Uterus (tissue), 4 donors: ENCODE measurements around the gene GIMAP8. TPM values are rescaled to one million over a fixed set of nuclear protein-coding genes. Genes with fewer than 3 reads are reported as not detected.

Experiments used
- DNase-seq, 2 donors: peaks; one replicate each; pipeline ENCODE4 v3.0.0-alpha.2; 2019 to 2020
- H3K27ac ChIP-seq, 2 donors: fragments of 200-600 bp; sonication (generic); 1 replicate in 1 of 2; 2 replicates in 1 of 2; pipeline ENCODE4 v1.5.1; 2016 to 2018
- H3K27me3 ChIP-seq, 2 donors: fragments of 200-600 bp; sonication (generic); one replicate each; pipeline ENCODE4 v1.5.1; 2018 to 2019; ENCODE audit warnings: control low read depth in 1 of 2
- H3K36me3 ChIP-seq, 2 donors: fragments of 200-600 bp; sonication (generic); one replicate each; pipeline ENCODE4 v1.5.1; 2019; ENCODE audit warnings: control low read depth in 1 of 2
- H3K4me1 ChIP-seq, 2 donors: fragments of 200-600 bp; sonication (generic); one replicate each; pipeline ENCODE4 v1.5.1; 2018 to 2019; ENCODE audit warnings: control low read depth in 1 of 2
- H3K4me3 ChIP-seq, 2 donors: fragments of 200-600 bp; sonication (generic); 1 replicate in 1 of 2; 2 replicates in 1 of 2; pipeline ENCODE4 v1.5.1; 2018 to 2019; ENCODE audit warnings: mild to moderate bottlenecking in 1 of 2
- H3K9me3 ChIP-seq, 2 donors: fragments of 200-600 bp; sonication (generic); one replicate each; pipeline ENCODE4 v1.5.1; 2019; ENCODE audit warnings: control low read depth in 1 of 2
- POLR2A ChIP-seq, 2 donors: fragments of 450-650 bp; IDR thresholded peaks; one replicate each; pipeline ENCODE4 v1.6.1; 2016; ENCODE audit warnings: antibody characterized with exemption in 2 of 2, mild to moderate bottlenecking in 1 of 2, moderate library complexity in 1 of 2
- intact Hi-C: fragments of 100-400 bp; cut with DNase I; formaldehyde crosslinking; loops from one replicate; pipeline ENCODE4 v1.15.1; 2023; ENCODE audit warnings: low total_unique reads
- total RNA-seq, 4 donors: library from RNA; depleted of rRNA in 3 of 4; stranded (reverse); fragments of >200 nt in 3 of 4; gene quantifications; one replicate each; pipeline versions ENCODE4 v1.1.0 to v1.2.4, GENCODE V29; 2014 to 2023
- TF ChIP-seq, protein P1 (sequence below), 4 experiments: fragments of 200-600 bp in 2 of 4; fragments of 450-650 bp in 2 of 4; sonication (generic) in 2 of 4; IDR thresholded peaks; one replicate each; pipeline ENCODE4 v1.5.1; 2016 to 2019; ENCODE audit warnings: antibody characterized with exemption in 4 of 4, mild to moderate bottlenecking in 2 of 4, moderate library complexity in 1 of 4
- donor health status: DM: yes; HTN: yes; CAD: no.

Gene GIMAP8
- 10 to 100 TPM; 16.7 to 47.7 (median 25.6) TPM for total RNA-seq

- intact Hi-C loops: no loop called here
These were observed at the start of gene GIMAP8 for GRCh38 chr7:150450491-150451001. Gene GIMAP8 (plus strand): TSS chr7:150450630. CDS start chr7:150466699, 16,069 bp downstream.

DNA sequence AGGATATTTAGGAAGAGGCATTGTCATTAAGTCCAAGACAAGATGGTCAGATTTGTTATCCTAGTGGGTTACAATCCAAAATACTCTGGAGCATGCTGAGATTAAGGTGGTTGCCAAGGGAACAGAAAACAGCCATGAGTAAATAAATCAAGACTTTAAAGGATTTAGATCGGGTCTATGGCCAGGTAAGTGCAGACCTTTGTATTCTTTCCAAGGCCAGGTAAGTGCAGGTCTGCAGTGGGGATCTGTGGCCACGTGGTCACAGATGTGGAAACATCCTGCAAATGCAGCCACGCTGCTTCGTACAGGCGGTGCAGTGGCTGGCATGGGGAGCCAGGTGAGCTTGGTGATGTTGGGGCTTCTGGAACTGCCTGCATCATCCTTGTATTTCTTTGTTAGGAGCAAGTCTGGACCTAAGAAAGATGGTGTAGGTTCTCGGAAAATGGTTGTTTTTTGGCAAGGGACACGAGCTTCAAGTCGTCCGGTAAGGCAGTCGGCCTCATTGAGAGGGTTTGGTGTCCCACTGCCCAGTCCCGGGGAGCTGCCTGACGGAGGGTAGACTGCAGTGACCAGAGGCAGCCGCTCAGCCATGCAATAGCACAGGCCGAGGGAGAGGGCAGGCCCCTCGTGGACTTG lies 49.5 kb upstream of the GIMAP8 start:
- no peak for DNase-seq
- Histone ChIP-seq H3K4me1 (peaks cover 4 to 8% of the 10 kb centered on the region in 2 donors), H3K27ac (no peak overlapping the region), H3K4me3 (no peak overlapping the region), H3K27me3 (no peaks in the 10 kb centered on the region), H3K9me3 (no peaks in the 10 kb centered on the region), H3K36me3 (no peaks in the 10 kb centered on the region)
- TF ChIP-seq, protein P1, sequence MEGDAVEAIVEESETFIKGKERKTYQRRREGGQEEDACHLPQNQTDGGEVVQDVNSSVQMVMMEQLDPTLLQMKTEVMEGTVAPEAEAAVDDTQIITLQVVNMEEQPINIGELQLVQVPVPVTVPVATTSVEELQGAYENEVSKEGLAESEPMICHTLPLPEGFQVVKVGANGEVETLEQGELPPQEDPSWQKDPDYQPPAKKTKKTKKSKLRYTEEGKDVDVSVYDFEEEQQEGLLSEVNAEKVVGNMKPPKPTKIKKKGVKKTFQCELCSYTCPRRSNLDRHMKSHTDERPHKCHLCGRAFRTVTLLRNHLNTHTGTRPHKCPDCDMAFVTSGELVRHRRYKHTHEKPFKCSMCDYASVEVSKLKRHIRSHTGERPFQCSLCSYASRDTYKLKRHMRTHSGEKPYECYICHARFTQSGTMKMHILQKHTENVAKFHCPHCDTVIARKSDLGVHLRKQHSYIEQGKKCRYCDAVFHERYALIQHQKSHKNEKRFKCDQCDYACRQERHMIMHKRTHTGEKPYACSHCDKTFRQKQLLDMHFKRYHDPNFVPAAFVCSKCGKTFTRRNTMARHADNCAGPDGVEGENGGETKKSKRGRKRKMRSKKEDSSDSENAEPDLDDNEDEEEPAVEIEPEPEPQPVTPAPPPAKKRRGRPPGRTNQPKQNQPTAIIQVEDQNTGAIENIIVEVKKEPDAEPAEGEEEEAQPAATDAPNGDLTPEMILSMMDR (IDR thresholded peaks at IDR 0.05): no peak
- TF ChIP-seq POLR2A (IDR thresholded peaks at IDR 0.05): no peak
- intact Hi-C loops: no loop called here

More at GRCh38 chr7:150450491-150451001, at the start of gene GIMAP8:
- Histone ChIP-seq H3K4me1 (no peaks in the 10 kb centered on the region), H3K27ac (peak within 1 kb of the TSS; percentile 65 to 72), H3K27me3 (no peaks in the 10 kb centered on the region), H3K36me3 (no peaks in the 10 kb centered on the region), H3K9me3 (no peaks in the 10 kb centered on the region), H3K4me3 (peak within 1 kb of the TSS; percentile 20 to 36)
- TF ChIP-seq, protein P1 (IDR thresholded peaks at IDR 0.05): no peak
- TF ChIP-seq POLR2A (IDR thresholded peaks at IDR 0.05): no peak
- peak in 1 of 2 donors; percentile 53 for DNase-seq

GRCh38 chr7:150401424-150401790 lies 49.0 kb upstream of the GIMAP8 start:
- TF ChIP-seq, protein P1 (IDR thresholded peaks at IDR 0.05): no peak
- TF ChIP-seq POLR2A (IDR thresholded peaks at IDR 0.05): no peak
- no peaks in the 10 kb centered on the region for H3K36me3 ChIP-seq
- H3K27ac ChIP-seq: no peak overlapping the region
- intact Hi-C loops: no loop called here
- no peaks in the 10 kb centered on the region for H3K27me3 ChIP-seq
- H3K4me1 ChIP-seq: peaks cover 8% of the 10 kb centered on the region in 2 donors
- DNase-seq: no peak
- H3K4me3 ChIP-seq: no peak overlapping the region
- H3K9me3 ChIP-seq: no peaks in the 10 kb centered on the region

GRCh38 chr7:150401861-150402631 lies 48.4 kb upstream of the GIMAP8 start:
- TF ChIP-seq POLR2A (IDR thresholded peaks at IDR 0.05): no peak
- TF ChIP-seq, protein P1 (IDR thresholded peaks at IDR 0.05): no peak
- no peaks in the 10 kb centered on the region for H3K9me3 ChIP-seq
- H3K4me1 ChIP-seq: peaks cover 8 to 9% of the 10 kb centered on the region in 2 donors
- H3K36me3 ChIP-seq: no peaks in the 10 kb centered on the region
- no peaks in the 10 kb centered on the region for H3K27me3 ChIP-seq
- no peak overlapping the region for H3K4me3 ChIP-seq
- intact Hi-C loops: no loop called here
- no peak overlapping the region for H3K27ac ChIP-seq
- DNase-seq: no peak
